Stimulated activated CD8-positive, alpha-beta memory T cell treated with anti-CD3 and anti-CD28 coated beads, Interleukin-15, amount 100 ng/mL, for 48 hours (primary cell): ENCODE data around the gene RBMS1.
"Not testable (repeated sequence)": the region's sequence is repeated elsewhere in the genome, so short reads cannot be mapped to it uniquely, and the experiment has no call there.

Experiments used
- DNase-seq, 2 donors: peaks; one replicate each; pipeline ENCODE4 v3.0.0-alpha.2; 2020; ENCODE audit warnings: low read depth in 2 of 2

Gene RBMS1

DNA sequence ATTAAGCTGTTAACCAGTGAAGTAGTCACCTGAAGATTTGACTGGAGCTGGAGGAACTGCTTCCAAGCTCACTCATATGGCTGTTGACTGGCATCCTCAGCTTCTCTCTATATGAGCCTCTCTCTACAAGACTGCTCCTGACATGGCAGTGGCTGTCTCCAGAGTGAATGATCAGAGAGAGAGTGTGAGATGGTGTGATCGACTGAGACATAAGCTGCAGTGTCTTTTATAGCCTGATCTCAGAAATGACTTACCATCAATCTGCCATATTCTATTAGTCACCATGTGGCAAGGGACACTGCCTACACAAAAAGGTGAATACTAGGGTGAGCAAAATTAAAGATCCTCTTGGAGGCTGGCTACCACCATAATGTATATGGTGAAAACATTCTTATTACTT, 7.8 kb upstream of the RBMS1 start:
- DNase-seq = no peak

DNA sequence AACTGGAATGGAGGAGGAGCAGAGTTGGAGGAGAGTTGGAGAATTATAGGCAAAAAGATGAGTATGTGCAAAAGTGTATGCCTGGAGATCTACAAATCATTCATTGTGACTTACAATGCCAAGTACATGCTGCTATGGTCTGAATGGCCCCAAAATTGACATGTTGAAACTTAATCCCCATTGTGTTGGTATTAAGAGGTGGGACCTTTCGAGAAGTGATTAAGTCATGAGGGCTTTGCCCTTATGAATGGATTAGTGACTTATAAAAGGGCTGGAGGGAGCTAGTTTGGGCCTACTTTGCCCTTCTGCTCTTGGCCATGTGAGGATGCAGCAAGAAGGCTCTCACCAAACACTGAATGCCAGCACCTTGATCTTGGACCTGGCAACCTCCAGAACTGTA, 6.3 kb upstream of the RBMS1 start:
- DNase-seq = no peak

DNA sequence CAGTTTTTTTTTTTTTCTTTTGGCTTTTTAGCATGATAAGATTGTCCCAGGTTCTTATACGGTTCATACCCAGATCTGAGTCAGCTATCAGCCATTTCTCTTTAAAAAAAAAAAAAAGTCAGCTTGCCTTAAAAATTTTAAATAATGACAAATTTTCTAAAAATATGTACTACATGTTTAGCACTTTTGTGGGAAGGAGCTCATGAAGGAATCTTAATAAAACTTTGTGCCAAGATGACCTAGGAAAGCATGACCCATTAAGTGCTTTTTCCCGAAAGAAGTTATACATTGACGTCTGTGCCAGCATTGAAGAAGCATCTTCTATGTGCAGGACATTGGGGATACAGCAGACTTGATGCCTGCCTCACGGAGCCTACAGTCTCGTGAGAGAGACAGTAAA, 4.5 kb upstream of the RBMS1 start:
- DNase-seq = no peak

GRCh38 chr2:160494201-160494644, 616 bp upstream of the RBMS1 start:
- no peak for DNase-seq

GRCh38 chr2:160492401-160493226, 993 bp downstream of the RBMS1 start:
- peak; percentile 46 to 53 for DNase-seq

DNA sequence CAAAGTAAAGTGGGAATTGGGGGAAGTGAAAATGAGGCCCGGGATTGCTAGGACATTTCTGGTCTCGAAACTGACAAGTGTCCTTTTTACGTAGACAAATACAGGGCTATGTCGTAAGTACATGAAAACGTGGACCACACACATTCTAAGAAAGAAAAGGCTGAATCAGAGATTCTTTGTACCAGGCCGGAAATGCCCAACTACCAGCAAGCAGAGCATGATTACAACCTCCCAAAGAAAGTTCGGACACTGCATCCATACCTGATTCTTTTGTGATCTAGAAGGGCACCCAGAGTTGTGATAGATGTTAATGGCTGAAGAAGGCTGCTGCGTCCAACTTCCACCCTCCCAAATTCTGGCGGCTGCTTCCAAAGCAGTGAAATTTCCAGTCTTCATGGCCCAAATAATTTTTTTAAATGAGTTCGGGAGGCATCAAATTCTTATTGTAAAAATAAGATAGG, 1.7 kb downstream of the RBMS1 start:
- DNase-seq = no peak

DNA sequence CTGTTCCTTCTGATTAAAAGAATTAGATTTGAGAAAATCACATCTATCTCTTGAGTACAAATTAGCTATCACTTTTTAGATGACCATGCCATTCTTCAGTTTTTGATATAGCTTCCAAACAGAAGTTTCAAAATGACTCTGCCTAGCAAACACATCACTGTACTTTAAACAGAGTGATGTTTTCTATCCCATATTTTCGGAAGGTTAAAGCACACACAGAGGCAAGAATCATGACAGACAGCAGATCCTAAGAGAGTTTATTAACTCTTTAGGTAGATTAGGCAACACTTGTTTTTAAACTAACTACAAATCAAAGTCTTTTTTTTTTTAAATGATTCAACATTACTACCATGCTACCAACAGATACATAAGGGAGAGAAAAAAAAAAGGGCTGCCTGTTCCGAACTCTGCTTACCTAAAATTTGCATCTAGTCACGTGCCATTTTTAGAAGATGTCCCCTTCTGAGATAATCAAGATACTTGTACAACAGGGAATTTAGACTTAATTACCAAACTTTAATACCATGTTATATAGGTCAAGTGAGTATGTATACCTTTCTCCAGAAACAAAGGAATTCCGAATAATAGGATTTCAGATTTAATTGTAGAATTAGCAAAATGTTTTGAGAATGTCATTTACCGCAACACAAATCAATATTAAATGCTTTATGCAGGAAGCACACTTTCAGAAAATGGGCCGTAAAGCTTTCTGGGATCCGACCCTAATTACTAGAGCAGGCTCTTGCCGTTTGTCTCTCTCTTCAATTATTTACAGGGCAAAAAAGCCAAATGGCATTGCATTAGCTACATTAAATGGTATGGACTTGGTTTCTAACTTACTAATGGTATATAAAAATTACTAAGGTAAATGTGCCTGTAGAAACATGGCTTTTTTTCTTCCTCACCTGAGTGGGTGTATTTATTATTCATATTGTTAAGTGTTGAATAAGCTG, 2.6 kb downstream of the RBMS1 start:
- no peak for DNase-seq

- DNase-seq = no peak
These were observed 4.5 kb downstream of the RBMS1 start for GRCh38 chr2:160489111-160489510.

GRCh38 chr2:160488289-160488688, 5.3 kb downstream of the RBMS1 start:
- not testable (repeated sequence) for DNase-seq

DNA sequence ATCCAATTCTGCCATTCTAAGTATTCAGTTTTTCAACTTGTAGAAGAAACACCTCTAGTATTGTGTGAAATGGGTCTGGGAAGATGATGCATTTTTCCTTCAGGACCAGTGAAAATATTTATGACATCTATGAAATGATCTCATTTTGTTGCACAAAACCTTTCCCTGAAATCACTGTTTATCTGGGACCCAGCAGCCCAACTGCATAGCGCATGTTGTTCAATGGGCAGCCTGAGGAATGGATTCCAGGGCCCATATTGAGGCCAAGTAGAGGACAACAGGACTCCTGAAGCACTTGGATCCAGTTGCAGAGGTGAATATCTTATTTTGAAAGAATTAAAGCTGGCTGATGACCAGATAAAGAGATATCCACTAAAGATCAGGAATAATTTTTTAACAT, 7.3 kb downstream of the RBMS1 start:
- no peak for DNase-seq

DNA sequence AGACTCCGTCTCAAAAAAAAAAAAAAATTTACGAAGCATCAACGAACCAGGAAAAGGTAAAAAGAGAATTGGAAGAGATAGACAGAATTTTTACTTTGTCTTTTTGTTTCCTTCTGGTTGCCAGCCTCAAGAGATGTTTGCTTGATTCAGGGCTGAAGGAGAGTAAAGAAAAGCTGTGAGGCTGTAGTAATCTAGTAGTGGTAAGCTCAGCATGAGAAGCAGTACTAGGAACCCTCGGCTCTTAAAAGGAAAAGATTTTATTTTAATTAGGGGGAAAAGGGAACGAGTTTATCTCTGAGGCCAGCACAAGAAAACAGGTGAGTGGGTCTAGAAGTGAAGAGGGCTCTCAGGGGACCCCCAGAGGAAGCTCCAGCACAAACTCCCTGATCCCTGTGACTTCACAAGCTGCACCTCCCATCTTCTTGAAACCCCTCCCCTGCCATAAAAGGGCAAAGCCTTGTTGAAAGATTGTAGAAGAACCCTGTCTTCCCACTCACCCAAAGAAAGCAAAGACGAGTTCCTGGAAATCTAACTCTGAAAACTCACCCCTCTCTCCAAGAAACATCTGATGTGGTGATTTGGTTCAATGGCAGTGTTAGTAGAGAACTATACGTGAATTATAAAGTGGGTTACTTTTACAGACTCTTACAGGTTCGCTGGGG, 8.6 kb downstream of the RBMS1 start:
- DNase-seq = no peak

DNA sequence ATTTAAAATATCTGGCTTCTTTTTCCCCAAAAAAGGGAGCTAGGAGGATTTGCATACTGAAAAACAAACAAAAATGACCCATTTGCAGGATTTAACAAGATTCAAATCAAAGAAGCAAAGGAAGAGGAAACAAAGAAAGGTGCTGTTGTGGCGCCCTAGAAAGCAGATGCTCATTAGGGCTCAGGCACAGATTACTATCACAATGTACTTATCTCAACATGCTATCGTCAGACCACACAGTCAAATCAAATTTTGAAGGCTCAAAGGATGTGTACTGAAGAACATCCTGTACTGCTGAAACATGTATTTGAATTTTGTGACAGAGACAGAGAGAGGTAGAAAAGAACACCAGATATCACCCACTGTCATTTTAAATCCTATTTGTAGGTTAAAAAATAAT, 10.9 kb downstream of the RBMS1 start:
- DNase-seq = no peak

GRCh38 chr2:160479269-160479668, 14.3 kb downstream of the RBMS1 start:
- DNase-seq = no peak

DNA sequence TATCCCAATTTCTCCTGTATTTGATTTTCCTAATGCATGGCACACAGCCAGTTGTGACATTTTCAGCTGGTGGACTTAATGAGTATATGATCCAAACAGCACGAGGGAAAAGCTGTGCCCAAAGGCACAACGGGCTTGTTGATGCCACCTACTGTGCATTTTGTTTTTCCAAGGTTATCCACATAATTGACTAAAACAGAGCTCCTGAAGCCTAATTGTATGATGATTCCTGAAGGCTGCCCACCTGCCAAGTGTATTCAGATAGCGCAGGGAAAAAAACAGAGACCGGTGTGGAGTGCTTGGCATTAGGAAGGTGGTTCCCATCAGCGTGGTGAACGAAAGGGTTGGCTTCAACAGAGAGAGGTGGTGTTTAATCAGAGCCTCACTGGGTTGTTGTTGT, 14.9 kb downstream of the RBMS1 start:
- DNase-seq = no peak

GRCh38 chr2:160477032-160477431, 16.6 kb downstream of the RBMS1 start:
- DNase-seq = no peak

GRCh38 chr2:160474891-160475787, 18.5 kb downstream of the RBMS1 start:
- DNase-seq = no peak

- DNase-seq = no peak
These were observed 19.3 kb downstream of the RBMS1 start for GRCh38 chr2:160474319-160474645.

DNA sequence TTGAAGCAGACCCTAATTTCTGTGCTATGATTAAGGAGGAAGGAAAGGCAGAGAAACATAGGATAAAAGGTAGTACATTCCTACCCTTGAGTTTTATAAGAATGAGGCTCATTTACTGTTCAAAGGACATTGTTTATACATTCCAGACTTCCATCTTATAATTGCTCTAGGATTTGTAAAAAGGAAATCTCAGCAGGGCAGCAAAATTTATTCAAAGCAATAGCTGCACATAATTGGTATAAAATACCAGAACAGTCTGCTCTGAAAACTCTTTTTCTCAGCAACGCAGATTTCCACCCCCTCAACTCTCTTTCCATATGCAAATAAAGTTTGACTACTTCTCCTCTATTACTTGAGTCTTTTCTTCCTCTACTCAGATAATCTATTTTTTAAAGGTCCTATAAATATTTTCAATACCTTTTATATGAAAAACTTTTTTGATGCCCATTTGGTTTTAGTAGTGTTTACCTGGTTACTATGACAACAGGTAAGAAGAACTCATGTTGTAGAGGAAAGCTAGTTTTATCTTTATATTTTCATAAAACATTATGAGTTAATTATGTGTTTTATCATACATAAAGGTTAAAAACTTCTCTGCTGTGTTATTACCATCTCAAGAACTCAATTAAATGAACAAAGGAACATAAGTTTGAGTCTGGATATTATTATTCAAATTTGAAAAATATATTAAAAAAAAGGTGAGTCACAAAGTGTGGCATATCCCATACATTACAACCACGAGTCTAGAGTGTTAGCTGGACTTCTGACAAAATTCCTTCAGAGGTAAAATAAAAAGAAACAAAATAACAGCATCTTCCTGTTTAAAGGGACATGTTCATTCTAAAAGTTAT, 19.9 kb downstream of the RBMS1 start:
- no peak for DNase-seq

DNA sequence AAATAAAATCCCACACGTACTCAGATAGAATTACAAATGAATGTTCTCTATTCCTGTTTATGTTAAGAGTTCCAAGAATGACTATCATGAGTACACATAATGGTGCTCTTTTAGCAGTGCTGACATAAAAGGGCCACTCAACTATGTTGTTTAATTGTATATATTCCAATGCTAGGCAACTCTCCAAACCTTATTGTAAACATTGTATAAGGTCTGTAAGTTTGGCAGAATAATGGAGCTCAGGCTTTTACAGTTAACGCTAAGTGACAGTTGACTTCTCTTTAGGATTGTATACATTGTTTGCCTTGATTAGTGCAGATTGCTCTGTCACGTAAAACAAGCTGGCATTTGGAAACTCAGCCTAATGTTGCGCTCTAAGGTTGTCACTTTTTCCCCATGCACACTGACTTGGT, 20.8 kb downstream of the RBMS1 start:
- no peak for DNase-seq

- no peak for DNase-seq
These were observed 21.7 kb downstream of the RBMS1 start for GRCh38 chr2:160471950-160472349.
